Keratinocyte (primary cell): ENCODE measurements around the gene UBASH3B. TPM values are rescaled to one million over a fixed set of nuclear protein-coding genes. Genes with fewer than 3 reads are reported as not detected.

Experiments used
- DNase-seq: peaks from one replicate; pipeline ENCODE4 v3.0.0-alpha.2; 2011; ENCODE audit warnings: low read depth, missing footprints, low spot score
- FAIRE-seq: peaks from 2 replicates; lab custom pipeline; 2011; peaks lifted over from hg19 to GRCh38; lab: Jason Lieb, UNC
- H2AFZ ChIP-seq: 2 replicates; pipeline ENCODE4 v1.6.0; 2012; ENCODE audit warnings: low read length, control low read depth, inconsistent platforms; ENCODE audit not compliant: control insufficient read depth
- H3K27ac ChIP-seq: 2 replicates; pipeline ENCODE4 v1.5.1; 2011; ENCODE audit warnings: low read length; ENCODE audit not compliant: control insufficient read depth, insufficient read depth
- H3K27me3 ChIP-seq: 3 replicates; pipeline ENCODE4 v1.6.0; 2011; ENCODE audit warnings: low read length; ENCODE audit not compliant: control insufficient read depth, insufficient read depth; ENCODE audit errors: extremely low read depth
- H3K36me3 ChIP-seq, 2 experiments: 2 replicates in 1 of 2; 3 replicates in 1 of 2; pipeline ENCODE4 v1.5.1; 2011; ENCODE audit warnings: low read length in 2 of 2, mild to moderate bottlenecking in 1 of 2; ENCODE audit not compliant: control insufficient read depth in 2 of 2, insufficient read depth in 2 of 2; ENCODE audit errors: extremely low read depth in 1 of 2
- H3K4me1 ChIP-seq: 3 replicates; pipeline ENCODE4 v1.5.1; 2011; ENCODE audit warnings: low read length; ENCODE audit not compliant: control insufficient read depth, insufficient read depth; ENCODE audit errors: extremely low read depth
- H3K4me2 ChIP-seq: 3 replicates; pipeline ENCODE4 v1.6.0; 2011; ENCODE audit warnings: low read depth, low read length; ENCODE audit not compliant: control insufficient read depth, insufficient read depth; ENCODE audit errors: extremely low read depth
- H3K4me3 ChIP-seq, 3 experiments: fragments of 200-600 bp in 1 of 3; sonication (generic) in 1 of 3; 2 replicates in 2 of 3; 3 replicates in 1 of 3; pipeline ENCODE4 v1.5.1; 2011 to 2016; ENCODE audit warnings: low read length in 3 of 3, mild to moderate bottlenecking in 3 of 3, control low read depth in 2 of 3, inconsistent platforms in 1 of 3, low read depth in 1 of 3, mixed read lengths in 1 of 3, mixed run types in 1 of 3, moderate library complexity in 1 of 3; ENCODE audit not compliant: control insufficient read depth in 2 of 3, insufficient read depth in 2 of 3; ENCODE audit errors: extremely low read depth in 1 of 3
- H3K79me2 ChIP-seq: 2 replicates; pipeline ENCODE4 v1.6.0; 2012; ENCODE audit warnings: low read length; ENCODE audit not compliant: control insufficient read depth, insufficient read depth
- H3K9ac ChIP-seq: 3 replicates; pipeline ENCODE4 v1.6.0; 2011; ENCODE audit warnings: low read length; ENCODE audit not compliant: control insufficient read depth, insufficient read depth; ENCODE audit errors: extremely low read depth
- H3K9me1 ChIP-seq: 3 replicates; pipeline ENCODE4 v1.6.0; 2011; ENCODE audit warnings: low read length; ENCODE audit not compliant: control insufficient read depth, insufficient read depth; ENCODE audit errors: extremely low read depth
- H3K9me3 ChIP-seq: 2 replicates; pipeline ENCODE4 v1.5.1; 2012; ENCODE audit warnings: low read depth, low read length; ENCODE audit not compliant: control insufficient read depth
- H4K20me1 ChIP-seq: 3 replicates; pipeline ENCODE4 v1.6.0; 2011; ENCODE audit warnings: low read length; ENCODE audit not compliant: control insufficient read depth, insufficient read depth; ENCODE audit errors: extremely low read depth
- CTCF ChIP-seq, 3 experiments: IDR thresholded peaks in 1 of 3; conservative IDR thresholded peaks in 1 of 3; optimal IDR thresholded peaks in 1 of 3; 2 replicates in 2 of 3; 3 replicates in 1 of 3; pipeline versions ENCODE3 to v1.5.1; 2011; ENCODE audit warnings: low read length in 3 of 3, mild to moderate bottlenecking in 3 of 3, moderate library complexity in 2 of 3, control low read depth in 1 of 3, inconsistent platforms in 1 of 3; ENCODE audit not compliant: insufficient read depth in 2 of 3; ENCODE audit errors: extremely low read depth in 1 of 3
- EZH2 ChIP-seq: IDR thresholded peaks from one replicate; pipeline ENCODE4 v1.6.1; 2012; ENCODE audit warnings: inconsistent platforms, mild to moderate bottlenecking, low read length, moderate library complexity
- dilution Hi-C: fragments of 300-500 bp; cut with MboI; formaldehyde crosslinking; loops from one replicate; pipeline ENCODE4 v1.7.0; 2020; ENCODE audit warnings: low sequenced_read_pairs; ENCODE audit not compliant: extremely low pct_ligation_motif_present
- polyA plus RNA-seq, 5 experiments: library from polyadenylated mRNA; depleted of rRNA in 3 of 5; stranded (reverse) in 3 of 5; stranded (forward) in 1 of 5; unstranded in 1 of 5; fragments of >200 nt; gene quantifications; 1 replicate in 1 of 5; 2 replicates in 3 of 5; 3 replicates in 1 of 5; pipeline versions ENCODE4 v1.2.1 to v1.2.3, GENCODE V29; 2011 to 2012; ENCODE audit warnings: missing spikeins in 2 of 5, low read depth in 1 of 5, low replicate concordance in 1 of 5

The UBASH3B gene
- polyA plus RNA-seq, 1 donor (not counting 4 experiments of a cell fraction or from before 2014, with no cell fraction given), result 25.0 TPM

- peaks cover 64% of the 10 kb centered on the region for H3K79me2 ChIP-seq
- dilution Hi-C loops, result no loop called here
- H3K27ac ChIP-seq, result no peak overlapping the region
Observed at GRCh38 chr11:122727101-122727929, 71.8 kb downstream of the UBASH3B start.

GRCh38 chr11:122728561-122728960 lies 73.0 kb downstream of the UBASH3B start:
- peaks cover 0 to 5% of the 10 kb centered on the region in 2 experiments for H3K36me3 ChIP-seq
- H3K4me3 ChIP-seq, result no peak overlapping the region
- no peak for DNase-seq
- FAIRE-seq, result no peak
- H4K20me1 ChIP-seq, result peaks cover 5% of the 10 kb centered on the region
- H3K4me1 ChIP-seq, result peaks cover 7% of the 10 kb centered on the region
- H3K4me2 ChIP-seq, result no peak overlapping the region
- no peaks in the 10 kb centered on the region for H3K9me3 ChIP-seq
- H3K27ac ChIP-seq, result no peak overlapping the region
- peaks cover 55% of the 10 kb centered on the region for H3K79me2 ChIP-seq
- H3K27me3 ChIP-seq, result no peaks in the 10 kb centered on the region
- no peak overlapping the region for H2AFZ ChIP-seq
- H3K9ac ChIP-seq, result no peak overlapping the region
- dilution Hi-C loops, result no loop called here
- TF ChIP-seq CTCF (optimal IDR thresholded peaks at IDR 0.05 in 1 of 3, IDR thresholded peaks at IDR 0.05 in 1 of 3, conservative IDR thresholded peaks at IDR 0.05 in 1 of 3; ENCODE audit: extremely low read depth in 1 of 3, insufficient read depth in 2 of 3, low read length in 3 of 3) (no peak), EZH2 (no peak)
- no peaks in the 10 kb centered on the region for H3K9me1 ChIP-seq

More at GRCh38 chr11:122727101-122727929, 71.8 kb downstream of the UBASH3B start:
- H3K4me2 ChIP-seq, result no peak overlapping the region
- TF ChIP-seq EZH2 (no peak), CTCF (optimal IDR thresholded peaks at IDR 0.05 in 1 of 3, IDR thresholded peaks at IDR 0.05 in 1 of 3, conservative IDR thresholded peaks at IDR 0.05 in 1 of 3; ENCODE audit: extremely low read depth in 1 of 3, insufficient read depth in 2 of 3, low read length in 3 of 3) (no peak)
- peaks cover 14% of the 10 kb centered on the region for H3K4me1 ChIP-seq
- H3K36me3 ChIP-seq, result peaks cover 0 to 4% of the 10 kb centered on the region in 2 experiments
- DNase-seq, result no peak
- H4K20me1 ChIP-seq, result peaks cover 5% of the 10 kb centered on the region
- no peak for FAIRE-seq
- no peak overlapping the region for H3K4me3 ChIP-seq
- H3K9me3 ChIP-seq, result no peaks in the 10 kb centered on the region
- H3K9me1 ChIP-seq, result peaks cover under 1% of the 10 kb centered on the region
- H2AFZ ChIP-seq, result no peak overlapping the region
- no peaks in the 10 kb centered on the region for H3K27me3 ChIP-seq
- no peak overlapping the region for H3K9ac ChIP-seq
